Loucy (cell line): ENCODE measurements around the gene LYG2.

Source experiments
- H2AFZ ChIP-seq: fragments of 200-600 bp; sonication (generic); 2 replicates; pipeline ENCODE4 v1.6.0; 2016; ENCODE audit warnings: antibody characterized with exemption, mild to moderate bottlenecking, low read length, moderate library complexity
- H3F3A ChIP-seq: fragments of 200-600 bp; 2 replicates; pipeline ENCODE4 v1.6.0; 2016; ENCODE audit warnings: antibody characterized with exemption, low read depth, mild to moderate bottlenecking
- H3K27me3 ChIP-seq: fragments of 200-600 bp; sonication (generic); 2 replicates; pipeline ENCODE4 v1.6.1; 2014; ENCODE audit warnings: low read length, mild to moderate bottlenecking; ENCODE audit not compliant: insufficient read depth, poor library complexity, severe bottlenecking
- H3K36me3 ChIP-seq: fragments of 200-600 bp; sonication (generic); 2 replicates; pipeline ENCODE4 v1.6.1; 2016; ENCODE audit warnings: low read length; ENCODE audit not compliant: insufficient read depth
- H3K4me1 ChIP-seq: fragments of 200-600 bp; sonication (generic); 2 replicates; pipeline ENCODE4 v1.5.1; 2014; ENCODE audit warnings: low read length, mild to moderate bottlenecking; ENCODE audit not compliant: insufficient read depth, poor library complexity, severe bottlenecking
- H3K4me2 ChIP-seq: fragments of 200-600 bp; sonication (generic); 2 replicates; pipeline ENCODE4 v1.6.0; 2014; ENCODE audit warnings: antibody characterized with exemption, low read length, low read depth, mild to moderate bottlenecking; ENCODE audit not compliant: poor library complexity, severe bottlenecking
- H3K4me3 ChIP-seq: fragments of 200-600 bp; sonication (generic); 2 replicates; pipeline ENCODE4 v1.5.1; 2014; ENCODE audit warnings: low read length, mild to moderate bottlenecking, mixed read lengths; ENCODE audit not compliant: poor library complexity, severe bottlenecking
- H3K79me2 ChIP-seq: fragments of 200-600 bp; sonication (generic); 2 replicates; pipeline ENCODE4 v1.6.1; 2014; ENCODE audit warnings: low read length; ENCODE audit not compliant: insufficient read depth
- H3K9ac ChIP-seq: fragments of 200-600 bp; sonication (generic); 2 replicates; pipeline ENCODE4 v1.6.0; 2014; ENCODE audit warnings: mild to moderate bottlenecking, low read depth, low read length, moderate library complexity; ENCODE audit not compliant: poor library complexity, severe bottlenecking
- H3K9me2 ChIP-seq: fragments of 200-600 bp; sonication (generic); replicated peaks from 2 replicates; pipeline ENCODE4 v1.6.1; 2016; ENCODE audit warnings: low read depth, low read length, mixed read lengths
- H3K9me3 ChIP-seq: fragments of 200-600 bp; sonication (generic); 2 replicates; pipeline ENCODE4 v1.6.1; 2014; ENCODE audit warnings: mild to moderate bottlenecking, antibody characterized with exemption, low read length, low read depth; ENCODE audit not compliant: insufficient read depth
- H4K20me1 ChIP-seq: fragments of 200-600 bp; sonication (generic); 2 replicates; pipeline ENCODE4 v1.6.0; 2014; ENCODE audit warnings: antibody characterized with exemption, low read length, mild to moderate bottlenecking; ENCODE audit not compliant: insufficient read depth, poor library complexity, severe bottlenecking
- CTCF ChIP-seq: fragments of 200-600 bp; sonication (generic); conservative IDR thresholded peaks from 2 replicates; pipeline ENCODE4 v1.5.1; 2014; ENCODE audit warnings: mild to moderate bottlenecking, antibody characterized with exemption, low read length
- EZH2phosphoT487 ChIP-seq: fragments of 200-600 bp; IDR thresholded peaks from 2 replicates; pipeline ENCODE4 v1.6.1; 2018; ENCODE audit warnings: antibody characterized with exemption, mild to moderate bottlenecking, moderate library complexity, borderline replicate concordance

LYG2 gene

GRCh38 chr2:99275882-99276281 is 20.4 kb upstream of the LYG2 start:
- TF ChIP-seq EZH2phosphoT487 (no peak), CTCF (no peak)
- Histone ChIP-seq H3K9ac (no peak overlapping the region), H3K4me3 (no peak overlapping the region)

DNA sequence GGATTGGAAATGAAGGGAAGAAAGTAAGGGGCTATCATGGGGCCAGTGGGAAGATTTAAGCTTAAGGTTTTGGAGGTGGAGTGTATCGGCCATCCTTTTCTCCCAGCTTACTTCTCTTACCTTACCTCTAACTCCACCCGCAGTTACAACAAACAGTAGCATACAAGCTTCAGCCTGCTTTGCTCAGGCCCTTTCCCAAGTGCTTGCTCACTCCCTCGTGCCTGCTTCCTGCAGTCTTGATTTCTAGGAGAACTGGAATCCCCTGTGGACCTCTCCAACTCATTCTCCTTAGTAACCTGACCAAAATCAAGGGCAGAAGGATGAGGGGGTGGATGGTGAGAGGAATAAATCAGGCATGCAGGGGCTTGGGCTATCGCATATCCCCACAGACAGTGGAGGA is 5.8 kb upstream of the LYG2 start:
- Histone ChIP-seq H3K4me2 (no peak overlapping the region), H3K79me2 (no peaks in the 10 kb centered on the region)

More at GRCh38 chr2:99275882-99276281, 20.4 kb upstream of the LYG2 start:
- no peaks in the 10 kb centered on the region for H3K36me3 ChIP-seq
- no peak overlapping the region for H2AFZ ChIP-seq
- no peaks in the 10 kb centered on the region for H3F3A ChIP-seq
- no peaks in the 10 kb centered on the region for H3K9me2 ChIP-seq
- H3K79me2 ChIP-seq = no peaks in the 10 kb centered on the region
- H4K20me1 ChIP-seq = no peaks in the 10 kb centered on the region
- H3K4me2 ChIP-seq = no peak overlapping the region
- H3K9me3 ChIP-seq = peaks cover 3% of the 10 kb centered on the region; the same call in 1 of the 2 replicates
- no peaks in the 10 kb centered on the region for H3K4me1 ChIP-seq
- H3K27me3 ChIP-seq = no peaks in the 10 kb centered on the region

DNA sequence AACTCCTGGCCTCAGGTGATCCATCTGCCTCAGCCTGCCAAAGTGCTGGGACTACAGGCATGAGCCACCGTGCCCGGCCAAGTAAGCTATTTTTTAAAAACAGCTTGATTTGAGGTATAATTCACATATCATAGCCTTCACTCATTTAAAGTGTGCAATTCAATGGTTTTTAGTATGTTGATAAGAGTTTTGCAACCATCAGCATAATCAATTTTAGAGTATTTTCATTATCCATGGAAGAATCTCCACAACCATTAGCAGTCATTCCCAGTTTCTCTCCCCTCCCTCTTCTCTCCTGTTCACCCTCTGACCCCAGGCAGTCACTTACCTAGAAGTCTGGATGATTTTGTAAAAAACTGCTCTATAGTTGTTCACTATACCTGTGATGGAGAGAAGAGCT is 4.7 kb upstream of the LYG2 start:
- Histone ChIP-seq H3F3A (no peaks in the 10 kb centered on the region), H3K36me3 (no peaks in the 10 kb centered on the region), H3K79me2 (no peaks in the 10 kb centered on the region), H3K9ac (no peak overlapping the region), H2AFZ (no peak overlapping the region), H3K9me2 (no peaks in the 10 kb centered on the region), H3K4me2 (no peak overlapping the region), H4K20me1 (no peaks in the 10 kb centered on the region), H3K27me3 (no peaks in the 10 kb centered on the region), H3K9me3 (no peaks in the 10 kb centered on the region), H3K4me1 (no peaks in the 10 kb centered on the region), H3K4me3 (no peak overlapping the region)
- no peak for TF ChIP-seq CTCF
- no peak for TF ChIP-seq EZH2phosphoT487

More for the DNA sequence above, 5.8 kb upstream of the LYG2 start:
- Histone ChIP-seq H3K9me3 (no peaks in the 10 kb centered on the region), H3K4me1 (no peaks in the 10 kb centered on the region), H3F3A (no peaks in the 10 kb centered on the region), H3K9ac (no peak overlapping the region), H3K4me3 (no peak overlapping the region), H2AFZ (no peak overlapping the region), H3K9me2 (no peaks in the 10 kb centered on the region), H4K20me1 (no peaks in the 10 kb centered on the region), H3K27me3 (no peaks in the 10 kb centered on the region), H3K36me3 (no peaks in the 10 kb centered on the region)
- TF ChIP-seq EZH2phosphoT487 (no peak), CTCF (no peak)
